ENCODE measurements around the gene NINJ2. TPM values are rescaled to one million over a fixed set of nuclear protein-coding genes. Genes with fewer than 3 reads are reported as not detected.
"Not testable (repeated sequence)": the region's sequence is repeated elsewhere in the genome, so short reads cannot be mapped to it uniquely, and the experiment has no call there.

Gene NINJ2
- total RNA-seq, 1 experiment from 2014 or later, result 4.1 TPM

DNA sequence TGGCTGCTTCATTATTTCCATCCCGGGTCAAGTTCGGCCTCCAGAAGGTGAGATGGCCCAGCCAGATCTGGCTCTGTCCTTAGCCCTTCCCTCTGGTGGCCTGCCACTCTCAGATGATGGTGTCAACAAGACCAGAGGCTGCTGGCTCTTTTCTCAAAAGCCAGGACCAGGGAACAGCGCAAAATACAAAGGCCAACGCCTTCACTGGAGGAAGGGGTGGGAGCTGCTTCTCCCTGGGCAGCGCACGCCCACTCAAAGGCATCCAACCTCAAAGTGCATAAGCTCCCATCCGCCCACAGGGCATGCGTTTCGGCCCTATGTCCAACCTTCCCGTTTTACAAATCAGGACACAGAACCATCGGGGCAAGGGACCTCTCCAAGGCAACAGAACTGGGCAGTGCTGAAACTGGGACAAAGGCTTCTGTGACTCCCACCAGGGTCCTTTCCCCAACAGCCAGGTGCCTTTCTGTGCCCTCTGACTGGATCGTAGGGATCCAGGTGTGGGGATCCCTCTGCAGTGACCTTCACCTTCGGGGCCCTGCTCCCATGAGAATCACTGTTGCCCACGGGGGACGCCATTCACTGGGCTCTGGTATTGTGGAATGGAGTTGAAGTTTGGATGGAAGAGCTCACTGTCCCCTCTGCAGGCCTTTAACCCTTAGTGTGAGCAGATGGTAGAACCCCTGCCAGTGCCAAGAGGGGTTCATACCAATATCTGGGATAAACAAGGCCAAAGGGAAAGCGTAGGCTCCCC is 76.8 kb downstream of the NINJ2 start:
- DNase-seq (ENCODE audit: low read depth), result no peak

DNA sequence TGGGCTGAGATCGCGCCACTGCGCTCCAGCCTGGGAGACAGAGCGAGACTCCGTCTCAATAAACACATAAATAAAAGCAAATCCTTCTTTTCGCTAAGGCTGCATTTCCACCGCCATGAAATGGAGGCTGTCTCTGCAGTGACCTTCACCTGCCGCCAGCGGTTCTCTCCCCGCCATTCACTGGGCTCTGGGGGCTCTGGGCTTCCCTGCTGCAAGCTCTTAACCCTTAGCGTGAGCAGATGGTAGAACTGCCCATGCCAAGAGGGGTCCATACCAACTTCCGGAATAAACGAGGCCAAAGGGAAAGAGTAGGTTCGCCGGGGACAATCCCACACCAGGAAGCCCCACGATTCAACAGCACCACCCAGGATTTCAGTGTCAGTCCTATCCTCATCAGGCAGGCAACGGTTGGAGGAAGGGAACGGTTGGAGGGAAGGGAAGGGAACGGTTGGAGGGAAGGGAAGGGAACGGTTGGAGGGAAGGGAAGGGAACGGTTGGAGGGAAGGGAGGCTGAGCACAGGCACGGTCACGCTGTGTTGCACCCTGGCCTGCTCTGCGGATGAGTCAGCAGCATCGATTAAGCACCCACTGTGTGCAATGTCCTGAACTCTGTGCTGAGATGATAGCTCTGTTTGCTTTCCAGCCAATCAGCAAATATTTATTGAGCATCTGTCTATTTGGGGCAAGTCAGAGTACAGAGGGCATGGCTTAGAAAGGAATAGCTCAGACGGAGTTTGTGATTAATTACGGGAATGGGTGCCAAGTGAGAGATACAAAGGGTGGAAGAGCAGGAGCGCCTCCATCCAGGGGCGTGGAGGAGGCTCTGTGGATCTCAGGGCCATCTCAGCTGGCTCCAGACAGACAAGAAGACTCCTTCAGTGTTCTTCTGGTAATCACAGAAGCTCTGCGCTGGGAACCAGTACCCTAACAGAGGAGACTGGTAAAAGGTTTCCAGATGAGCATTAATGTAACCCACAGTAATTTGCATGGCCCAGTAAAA is 77.9 kb downstream of the NINJ2 start:
- DNase-seq (ENCODE audit: low read depth), result no peak

DNA sequence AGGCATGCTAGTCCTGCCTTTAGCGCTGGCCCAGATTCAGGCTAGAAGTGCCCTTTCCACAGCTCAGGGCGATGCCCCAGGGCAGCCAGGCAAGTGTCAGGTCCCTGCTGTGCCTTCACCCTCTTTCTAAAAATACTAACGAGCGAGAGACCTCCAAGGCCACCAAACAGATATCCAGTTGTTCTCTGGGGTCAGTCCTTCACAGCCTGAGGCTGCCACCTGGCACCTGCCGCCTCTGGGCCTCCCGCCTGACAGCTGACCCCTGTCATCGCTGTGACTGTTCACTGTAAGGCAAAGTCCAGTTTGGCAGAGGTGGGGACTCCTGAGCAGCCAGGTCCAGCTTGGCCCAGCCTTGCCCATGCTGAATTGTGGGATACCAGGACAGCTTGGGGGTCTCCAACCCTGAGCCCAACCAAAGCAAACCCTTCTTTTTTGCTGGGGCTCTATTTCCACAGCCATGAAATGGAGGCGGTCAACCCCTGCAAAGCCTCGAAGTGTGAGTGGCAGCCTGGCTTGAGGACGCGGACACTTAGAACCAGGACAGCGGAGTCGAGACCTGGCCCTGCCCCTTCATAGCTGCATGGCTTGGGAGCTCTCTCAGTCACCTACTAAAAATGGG is 79.9 kb downstream of the NINJ2 start:
- DNase-seq (ENCODE audit: low read depth), result no peak

DNA sequence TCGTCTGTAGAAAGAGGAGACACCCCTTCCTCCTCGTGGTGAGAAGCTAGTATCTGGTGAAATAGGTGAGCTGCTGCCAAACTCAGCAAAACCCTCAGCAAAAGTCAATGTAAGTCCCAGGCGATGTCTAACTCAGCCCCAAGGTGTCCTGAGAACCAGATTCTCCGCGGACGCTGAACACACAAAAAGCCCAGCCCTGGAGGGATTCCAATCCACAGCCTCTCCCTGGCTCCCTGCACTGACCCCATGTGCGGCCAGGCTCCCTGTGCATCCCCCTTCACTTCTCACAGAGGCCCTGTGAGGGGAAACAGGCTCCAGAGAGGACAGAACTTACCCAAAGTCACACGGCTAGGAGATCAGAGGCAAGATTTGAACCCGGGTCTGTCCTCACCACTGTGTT is 81.5 kb downstream of the NINJ2 start:
- DNase-seq (ENCODE audit: low read depth), result no peak

DNA sequence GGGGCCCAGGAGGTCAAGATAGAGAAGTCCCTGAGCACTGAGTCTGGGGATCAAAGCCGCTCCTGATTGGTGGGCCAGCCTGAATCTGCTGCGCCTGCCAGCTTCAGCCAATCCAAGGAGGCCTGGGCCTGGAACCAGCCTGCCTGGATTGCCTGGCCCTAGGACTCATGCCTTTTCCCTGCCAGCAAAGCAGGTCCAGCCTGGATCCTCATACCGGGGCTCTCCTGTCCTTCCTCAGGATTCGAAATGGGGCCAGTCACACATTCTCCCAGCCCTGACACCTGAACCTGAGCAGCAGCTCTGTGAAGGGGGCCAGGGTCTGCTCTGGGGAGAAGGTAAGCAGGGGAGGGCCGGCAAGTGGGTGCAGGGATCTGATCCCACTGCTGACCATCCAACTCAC is 81.9 kb downstream of the NINJ2 start:
- no peak for DNase-seq (ENCODE audit: low read depth)

DNA sequence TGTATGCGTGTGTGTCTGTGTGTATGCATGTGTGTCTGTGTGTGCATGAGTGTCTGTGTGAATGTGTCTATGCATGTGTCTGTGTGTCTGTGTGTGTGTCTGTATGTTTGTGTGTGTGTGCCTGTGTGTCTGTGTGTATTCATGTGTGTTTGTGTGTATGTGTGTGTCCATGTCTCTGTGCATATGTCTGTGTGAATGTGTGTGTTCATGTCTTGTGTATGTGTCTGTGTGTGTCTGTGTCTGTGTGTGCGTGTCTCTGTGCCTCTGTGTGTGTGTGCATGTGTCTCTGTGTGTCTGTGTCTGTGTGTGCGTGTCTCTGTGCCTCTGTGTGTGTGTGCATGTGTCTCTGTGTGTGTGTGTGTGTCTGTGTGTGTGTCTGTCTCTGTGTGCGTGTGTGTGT is 82.4 kb downstream of the NINJ2 start:
- no peak for DNase-seq (ENCODE audit: low read depth)

DNA sequence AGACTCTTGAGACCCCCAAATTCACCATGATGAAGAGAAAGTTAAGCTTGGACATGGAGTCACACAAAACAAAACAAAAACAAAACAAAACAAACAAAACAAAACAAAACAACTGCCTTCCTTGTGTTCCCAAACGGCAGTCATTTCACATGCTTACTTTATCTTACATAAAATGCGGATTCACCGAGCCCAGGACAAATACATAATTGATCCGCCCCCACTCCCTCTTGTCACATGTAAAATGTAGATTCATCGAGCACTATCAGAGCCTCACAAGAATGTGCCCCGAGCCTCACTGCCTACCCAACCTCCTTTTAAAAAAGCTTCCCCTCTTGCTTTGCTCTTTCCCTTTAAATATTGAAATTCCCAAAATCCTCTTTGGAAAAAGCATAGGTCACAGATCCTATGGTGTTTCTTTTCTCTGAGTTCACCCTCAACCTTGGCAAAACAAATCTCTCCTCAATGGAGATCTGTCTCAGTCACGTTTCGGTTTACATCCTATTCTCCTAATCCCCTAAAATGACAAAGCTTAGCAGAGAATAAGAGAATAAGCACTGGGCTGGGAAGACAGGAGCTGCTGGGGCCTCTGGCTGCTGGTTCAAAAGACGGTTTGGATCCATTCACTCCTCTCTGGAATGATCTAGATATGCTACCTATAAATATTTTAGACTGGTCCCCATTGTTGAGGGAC is 83.7 kb downstream of the NINJ2 start:
- no peak for DNase-seq (ENCODE audit: low read depth)

DNA sequence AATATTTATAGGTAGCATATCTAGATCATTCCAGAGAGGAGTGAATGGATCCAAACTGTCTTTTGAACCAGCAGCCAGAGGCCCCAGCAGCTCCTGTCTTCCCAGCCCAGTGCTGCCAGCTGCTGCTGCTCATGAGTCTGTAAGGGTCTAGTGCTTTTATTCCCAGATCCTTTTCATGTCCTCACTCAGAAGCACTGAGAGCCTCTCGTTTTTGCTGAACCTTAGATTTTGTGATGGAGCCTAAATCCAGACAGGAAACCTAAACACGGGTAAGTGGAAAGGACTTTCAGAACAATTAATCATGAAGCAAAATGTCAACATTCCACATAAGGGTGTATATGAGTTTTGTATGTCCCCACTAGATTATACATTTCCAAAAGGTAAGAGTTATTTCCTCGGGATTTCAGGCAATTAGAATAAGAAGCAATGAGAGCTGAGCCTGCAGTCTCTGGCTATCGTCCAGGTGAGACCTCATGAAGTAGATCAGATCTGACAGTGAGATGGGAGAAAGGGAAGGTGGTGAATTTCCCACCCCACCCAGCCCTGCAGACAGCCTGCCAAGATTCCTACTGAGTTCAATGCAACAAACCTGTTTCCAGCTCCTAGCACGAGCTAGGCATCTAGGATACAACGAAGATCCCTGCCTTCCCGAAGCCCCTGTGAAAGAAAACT is 84.4 kb downstream of the NINJ2 start:
- no peak for DNase-seq (ENCODE audit: low read depth)

DNA sequence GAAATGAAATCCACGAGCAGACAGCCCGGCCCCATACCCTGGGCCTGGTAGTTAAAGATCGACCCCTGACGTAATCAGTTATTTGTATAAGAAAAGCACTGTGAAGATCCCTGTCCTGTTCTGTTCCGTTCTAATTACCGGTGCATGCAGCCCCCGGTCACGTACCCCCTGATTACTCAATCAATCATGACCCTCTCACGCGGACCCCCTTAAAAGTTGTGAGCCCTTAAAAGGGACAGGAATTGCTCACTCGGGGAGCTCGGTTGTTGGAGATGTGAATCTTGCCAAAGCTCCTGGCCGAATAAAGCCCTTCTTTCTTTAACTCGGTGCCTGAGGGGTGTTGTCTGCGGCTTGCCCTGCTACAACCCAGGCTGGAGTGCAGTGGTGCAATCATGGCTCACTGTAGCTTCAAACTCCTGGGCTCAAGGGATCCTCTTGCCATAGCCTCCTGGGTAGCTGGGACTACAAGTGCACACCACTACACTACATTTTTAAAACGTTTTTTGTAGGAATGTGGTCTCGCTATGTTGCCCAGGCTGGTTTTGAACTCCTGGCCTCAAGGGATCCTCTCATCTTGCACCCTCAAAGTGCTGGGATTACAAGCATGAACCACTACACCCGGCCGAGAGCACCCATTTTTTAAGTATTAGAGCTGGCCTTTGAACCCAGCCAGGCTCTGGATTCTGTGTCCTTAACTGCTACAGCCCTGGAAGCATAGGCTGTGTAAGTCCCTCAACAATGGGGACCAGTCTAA is 85.1 kb downstream of the NINJ2 start:
- DNase-seq (ENCODE audit: low read depth), result not testable (repeated sequence)

DNA sequence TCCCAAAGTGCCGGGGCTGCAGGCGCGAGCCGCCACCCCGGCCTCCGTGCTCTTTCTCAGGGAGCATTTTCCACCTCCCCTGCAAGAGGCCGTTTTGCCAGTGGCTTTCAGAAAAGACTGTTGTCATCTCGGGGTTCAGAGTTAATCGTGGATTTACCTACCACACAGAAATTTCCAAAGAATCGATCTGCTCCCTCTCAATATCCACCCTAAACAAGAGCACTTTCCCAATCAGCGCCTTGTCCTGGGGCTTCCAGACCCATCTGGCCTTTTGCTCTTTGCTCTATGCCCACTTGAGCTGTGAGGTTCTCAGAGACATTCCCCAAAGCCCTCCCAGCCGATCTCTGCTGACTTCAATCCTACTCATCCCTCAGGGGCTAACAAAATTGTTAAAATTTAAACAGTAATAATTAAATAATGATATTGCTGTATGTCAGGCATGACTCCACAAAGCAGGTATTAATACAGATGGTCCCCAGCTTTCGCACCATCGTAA is 86.6 kb downstream of the NINJ2 start:
- DNase-seq (ENCODE audit: low read depth), result no peak

DNA sequence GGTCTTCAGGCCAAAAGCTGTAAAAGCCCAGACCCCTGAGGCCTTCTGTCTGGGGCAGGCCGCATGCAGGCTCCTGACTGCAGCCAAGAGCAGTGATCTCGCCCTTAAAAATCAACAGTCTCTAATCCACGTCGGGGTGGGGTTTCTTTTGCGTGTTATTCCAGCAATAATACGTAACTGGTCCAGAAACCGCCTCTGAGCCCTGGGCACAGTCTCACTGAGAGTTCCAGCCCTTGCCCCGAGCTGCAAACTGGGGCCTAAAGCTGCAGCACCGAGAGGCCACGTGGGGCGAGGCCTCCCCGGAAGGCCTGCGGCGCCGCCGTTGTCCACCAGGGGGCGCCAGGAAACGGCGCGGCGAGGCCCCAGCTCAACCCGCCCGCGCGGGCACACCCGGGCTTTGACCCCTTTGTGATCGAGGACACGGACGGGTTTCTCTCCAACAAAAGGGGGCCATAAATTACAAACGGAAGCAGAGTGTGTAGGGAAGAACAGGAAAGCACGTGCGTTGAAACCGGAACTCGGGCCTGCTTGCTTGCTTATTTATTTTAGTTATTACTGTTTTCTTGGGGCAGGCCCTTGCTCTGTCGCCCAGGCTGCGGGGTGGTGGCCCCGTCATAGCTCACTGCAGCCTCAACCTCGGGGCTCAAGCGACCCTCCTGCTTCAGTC is 87.2 kb downstream of the NINJ2 start:
- DNase-seq (ENCODE audit: low read depth), result peak; percentile 61

DNA sequence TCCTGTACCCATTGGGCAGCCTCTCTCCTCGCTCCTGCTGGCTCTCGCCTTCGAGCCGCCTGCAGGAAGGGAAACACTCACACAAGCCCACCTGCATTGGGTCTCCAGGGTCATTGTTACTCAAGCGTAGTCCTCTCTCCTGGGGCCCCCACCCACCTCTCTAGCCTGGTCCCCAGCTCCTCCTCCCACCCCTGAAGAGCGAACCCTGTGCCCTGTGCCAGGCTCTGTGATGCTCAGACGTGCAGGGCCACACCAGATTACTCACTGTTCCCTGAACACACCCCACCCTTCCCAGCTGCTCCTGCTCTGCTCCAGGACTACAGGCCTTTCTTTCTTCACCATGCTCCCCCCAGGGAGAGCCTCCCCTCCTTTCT is 88.1 kb downstream of the NINJ2 start:
- DNase-seq (ENCODE audit: low read depth), result peak; percentile 20

DNA sequence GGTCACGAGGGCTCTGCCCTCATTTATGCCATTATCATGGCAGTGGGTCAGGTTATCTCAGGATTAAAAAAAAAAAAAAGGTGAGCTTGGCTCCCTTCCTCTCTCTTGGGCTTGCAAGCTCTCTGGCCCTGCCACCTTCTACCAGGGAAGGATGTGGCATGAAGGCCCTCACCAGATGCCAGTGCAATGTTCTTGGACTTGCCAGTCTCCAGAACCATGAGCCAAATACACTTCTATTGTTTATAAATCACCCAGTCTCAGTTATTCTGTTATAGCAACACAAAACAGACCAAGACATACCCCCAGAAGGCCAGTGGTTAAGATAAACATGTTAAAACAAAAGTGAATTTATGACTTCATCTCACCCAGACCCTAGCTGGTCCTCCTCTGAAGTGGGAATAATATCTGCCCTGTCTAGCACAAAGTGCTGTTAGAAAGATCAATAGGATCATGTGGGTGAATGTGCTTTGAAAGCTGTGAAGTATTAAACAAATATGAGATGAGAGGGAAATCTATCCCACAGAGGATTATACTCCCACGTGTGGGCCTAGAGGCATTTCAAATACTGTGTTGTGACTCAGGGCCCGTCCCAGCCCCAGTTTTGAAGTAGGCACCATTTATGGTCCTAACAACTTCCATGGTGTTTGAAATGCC is 88.6 kb downstream of the NINJ2 start:
- peak; percentile 61 for DNase-seq (ENCODE audit: low read depth)

DNA sequence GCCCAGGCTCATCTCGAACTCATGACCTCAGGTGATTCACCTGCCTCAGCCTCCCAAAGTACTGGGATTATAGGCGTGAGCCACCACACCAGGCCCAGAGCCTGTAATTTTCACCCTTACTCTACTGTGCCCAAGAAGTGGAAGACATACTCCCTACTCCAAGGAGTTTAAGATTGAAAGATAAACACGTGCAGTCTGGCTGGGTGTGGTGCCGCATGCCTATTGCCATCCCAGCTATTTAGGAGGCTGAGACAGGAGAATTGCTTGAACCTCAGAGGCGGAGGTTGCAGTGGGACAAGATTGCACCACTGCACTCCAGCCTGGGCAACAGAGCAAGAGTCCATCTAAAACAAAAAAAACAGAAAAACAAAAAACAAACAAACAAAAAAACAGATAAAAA is 90.0 kb downstream of the NINJ2 start:
- no peak for DNase-seq (ENCODE audit: low read depth)

DNA sequence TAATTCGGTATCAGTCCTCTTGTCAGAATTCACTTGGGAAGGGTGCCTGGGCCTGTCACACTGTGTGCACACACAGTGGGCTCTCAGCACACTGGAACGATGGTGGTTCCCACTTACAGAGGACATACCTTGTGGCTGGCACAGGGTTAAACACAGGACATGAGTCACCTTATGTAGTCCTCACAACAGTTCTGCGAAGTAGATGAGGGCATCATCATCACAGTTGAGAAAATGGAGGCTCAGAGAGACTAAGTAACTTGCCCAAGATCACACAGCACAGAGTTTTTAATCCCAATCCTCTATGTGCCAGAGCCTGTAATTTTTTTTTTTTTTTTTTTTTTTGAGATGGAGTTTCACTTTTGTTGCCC is 90.7 kb downstream of the NINJ2 start:
- DNase-seq (ENCODE audit: low read depth), result peak; percentile 18

DNA sequence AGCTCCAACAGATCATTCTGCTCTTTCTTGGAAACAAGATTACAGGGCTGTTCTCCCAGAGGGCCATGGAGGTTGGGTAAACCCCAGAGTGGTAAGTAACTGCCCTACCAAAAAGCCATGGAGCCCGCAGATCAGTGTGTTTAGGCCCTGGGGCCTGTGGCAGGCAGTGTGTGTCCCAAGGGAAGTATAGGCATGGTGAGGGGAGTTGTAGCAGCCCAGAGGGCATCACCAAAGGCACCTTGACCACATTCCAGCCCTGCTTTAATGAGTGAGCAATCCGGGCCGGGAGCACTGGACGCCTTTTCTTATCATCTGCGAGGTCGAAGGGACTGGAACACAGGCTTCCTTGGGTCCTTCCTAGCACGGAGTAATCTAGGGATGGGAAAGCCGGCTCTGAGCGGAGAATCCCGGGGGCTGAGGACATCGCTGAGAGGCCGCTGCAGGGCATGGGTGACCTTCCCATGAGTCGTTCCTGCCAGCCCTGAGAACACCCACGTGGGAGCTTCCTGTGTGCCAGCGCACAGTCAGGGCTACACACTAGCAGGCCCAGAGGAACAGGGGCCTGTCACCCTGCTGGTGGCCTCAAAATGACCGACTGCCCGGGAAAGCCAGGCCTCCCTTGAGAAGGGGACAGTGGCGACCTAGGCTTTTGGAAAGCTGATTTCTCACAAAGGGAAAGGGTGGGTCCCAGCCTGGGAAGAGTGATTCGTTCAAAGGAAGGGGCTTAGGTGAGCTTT is 91.3 kb downstream of the NINJ2 start:
- peak; percentile 68 for DNase-seq (ENCODE audit: low read depth)

DNA sequence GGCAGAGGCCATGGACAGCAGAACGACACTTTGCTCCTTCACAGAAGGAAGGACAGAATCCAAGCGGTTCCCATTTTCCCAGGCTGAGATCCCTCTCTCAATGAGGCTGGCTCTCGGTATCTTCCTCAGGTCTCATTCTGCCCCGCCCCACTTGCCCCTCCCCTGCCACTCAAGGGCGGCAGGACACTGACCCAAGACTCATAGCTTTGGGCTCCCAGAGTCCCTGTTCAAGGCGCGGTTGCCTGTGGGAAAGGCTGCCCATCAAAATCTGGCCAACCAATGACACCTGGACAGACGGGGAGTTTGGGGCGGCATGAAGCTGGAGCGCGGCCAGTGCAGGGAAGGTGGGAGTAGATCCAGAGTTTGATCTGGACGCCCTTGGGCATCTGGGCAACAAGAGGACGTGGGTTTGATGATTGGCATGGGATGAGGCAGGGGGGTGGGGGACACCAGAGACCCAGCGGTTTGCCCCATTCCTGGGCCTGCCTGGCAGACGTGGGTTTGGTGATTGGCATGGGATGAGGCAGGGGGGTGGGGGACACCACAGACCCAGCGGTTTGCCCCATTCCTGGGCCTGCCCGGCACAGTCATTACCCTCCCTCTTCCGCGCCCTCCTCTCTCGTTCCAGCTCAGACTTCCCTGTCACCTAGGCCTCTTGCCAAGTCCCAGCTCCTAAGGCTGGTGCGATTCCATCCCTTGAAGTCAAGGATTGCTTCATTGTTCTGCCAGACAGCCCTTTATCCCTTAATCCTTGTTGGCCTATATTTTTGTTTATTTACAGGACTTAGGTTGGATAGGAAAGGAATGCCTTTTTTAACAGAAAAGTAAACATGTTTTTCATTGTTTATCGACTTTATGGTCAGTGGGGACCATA is 92.1 kb downstream of the NINJ2 start:
- DNase-seq (ENCODE audit: low read depth), result peak; percentile 85
